Measurements from ENCODE around the gene SLC2A11. TPM values are rescaled to one million over a fixed set of nuclear protein-coding genes. Genes with fewer than 3 reads are reported as not detected.

SLC2A11 gene
- total RNA-seq, 1 donor from 2014 or later = 19.6 TPM

DNA sequence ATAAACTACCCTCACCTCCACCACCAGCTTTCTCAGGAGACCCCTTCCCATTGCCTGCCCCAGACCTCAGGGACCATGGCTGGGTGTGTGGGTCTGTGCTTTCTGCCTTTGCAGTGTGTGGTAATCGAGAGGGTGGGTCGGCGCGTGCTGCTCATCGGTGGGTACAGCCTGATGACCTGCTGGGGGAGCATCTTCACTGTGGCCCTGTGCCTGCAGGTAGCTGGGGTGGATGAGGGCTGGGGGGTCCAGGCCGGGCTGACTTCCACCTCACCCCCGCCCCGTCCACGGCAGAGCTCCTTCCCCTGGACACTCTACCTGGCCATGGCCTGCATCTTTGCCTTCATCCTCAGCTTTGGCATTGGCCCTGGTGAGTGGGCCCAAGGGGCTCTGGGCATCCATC is 26.0 kb downstream of the SLC2A11 start:
- no peaks in the 10 kb centered on the region for H3K27me3 Mint-ChIP-seq (ENCODE audit: low read depth, unreplicated experiment)
- no peaks in the 10 kb centered on the region for H4K20me1 ChIP-seq (ENCODE audit: insufficient read depth, low read length)
- H3K79me2 ChIP-seq (ENCODE audit: insufficient read depth, low read length) = no peaks in the 10 kb centered on the region
- no peaks in the 10 kb centered on the region for H3K9me3 Mint-ChIP-seq (ENCODE audit: unreplicated experiment)
- no peak overlapping the region for H3K27ac Mint-ChIP-seq (ENCODE audit: unreplicated experiment)
- no peak overlapping the region for H3K27ac ChIP-seq (ENCODE audit: low read depth, low read length)
- TF ChIP-seq CTCF (IDR thresholded peaks at IDR 0.05; ENCODE audit: insufficient read depth, low read depth, low read length) (no peak), EZH2 (IDR thresholded peaks at IDR 0.05; ENCODE audit: insufficient read depth, low read length) (no peak)
- no peak for FAIRE-seq
- H3K4me3 ChIP-seq (ENCODE audit: insufficient read depth, low read depth, low read length) = no peak overlapping the region
- H3K36me3 ChIP-seq (ENCODE audit: insufficient read depth, low read length) = no peaks in the 10 kb centered on the region
- peaks cover 12% of the 10 kb centered on the region for H3K36me3 Mint-ChIP-seq (ENCODE audit: low read depth, unreplicated experiment)
- H3K4me1 Mint-ChIP-seq (ENCODE audit: low read depth, unreplicated experiment) = peaks cover 4% of the 10 kb centered on the region
- no peaks in the 10 kb centered on the region for H3K27me3 ChIP-seq (ENCODE audit: insufficient read depth, low read length)
- no peak overlapping the region for H3K9ac ChIP-seq (ENCODE audit: low read length)
- peaks cover 7% of the 10 kb centered on the region for H3K4me1 ChIP-seq (ENCODE audit: insufficient read depth, low read length)
- no peak overlapping the region for H3K4me2 ChIP-seq (ENCODE audit: low read length)
- H2AFZ ChIP-seq (ENCODE audit: low read depth, low read length) = no peak overlapping the region
- H3K9me3 ChIP-seq (ENCODE audit: insufficient read depth, low read depth, low read length) = no peaks in the 10 kb centered on the region
- no peak overlapping the region for H3K4me3 Mint-ChIP-seq (ENCODE audit: unreplicated experiment)
- DNase-seq (ENCODE audit: low read depth) = no peak

- no peaks in the 10 kb centered on the region for H3K36me3 ChIP-seq (ENCODE audit: insufficient read depth, low read length)
- TF ChIP-seq EZH2 (IDR thresholded peaks at IDR 0.05; ENCODE audit: insufficient read depth, low read length) (no peak), CTCF (IDR thresholded peaks at IDR 0.05; ENCODE audit: insufficient read depth, low read depth, low read length) (no peak)
- H3K9ac ChIP-seq (ENCODE audit: low read length) = no peak overlapping the region
- no peak for FAIRE-seq
- H3K4me3 ChIP-seq (ENCODE audit: insufficient read depth, low read depth, low read length) = no peak overlapping the region
- peaks cover 10% of the 10 kb centered on the region for H3K4me1 ChIP-seq (ENCODE audit: insufficient read depth, low read length)
- H2AFZ ChIP-seq (ENCODE audit: low read depth, low read length) = no peak overlapping the region
- no peaks in the 10 kb centered on the region for H3K79me2 ChIP-seq (ENCODE audit: insufficient read depth, low read length)
- peaks cover 5% of the 10 kb centered on the region for H3K4me1 Mint-ChIP-seq (ENCODE audit: low read depth, unreplicated experiment)
- DNase-seq (ENCODE audit: low read depth) = no peak
- no peak overlapping the region for H3K27ac Mint-ChIP-seq (ENCODE audit: unreplicated experiment)
- H3K9me3 Mint-ChIP-seq (ENCODE audit: unreplicated experiment) = no peaks in the 10 kb centered on the region
- H3K4me3 Mint-ChIP-seq (ENCODE audit: unreplicated experiment) = no peak overlapping the region
- no peak overlapping the region for H3K27ac ChIP-seq (ENCODE audit: low read depth, low read length)
- no peaks in the 10 kb centered on the region for H3K27me3 Mint-ChIP-seq (ENCODE audit: low read depth, unreplicated experiment)
- H3K9me3 ChIP-seq (ENCODE audit: insufficient read depth, low read depth, low read length) = no peaks in the 10 kb centered on the region
- no peaks in the 10 kb centered on the region for H4K20me1 ChIP-seq (ENCODE audit: insufficient read depth, low read length)
- H3K4me2 ChIP-seq (ENCODE audit: low read length) = no peak overlapping the region
- no peaks in the 10 kb centered on the region for H3K27me3 ChIP-seq (ENCODE audit: insufficient read depth, low read length)
- H3K36me3 Mint-ChIP-seq (ENCODE audit: low read depth, unreplicated experiment) = peaks cover 12% of the 10 kb centered on the region
These were observed 26.5 kb downstream of the SLC2A11 start for GRCh38 chr22:23884140-23884539.

DNA sequence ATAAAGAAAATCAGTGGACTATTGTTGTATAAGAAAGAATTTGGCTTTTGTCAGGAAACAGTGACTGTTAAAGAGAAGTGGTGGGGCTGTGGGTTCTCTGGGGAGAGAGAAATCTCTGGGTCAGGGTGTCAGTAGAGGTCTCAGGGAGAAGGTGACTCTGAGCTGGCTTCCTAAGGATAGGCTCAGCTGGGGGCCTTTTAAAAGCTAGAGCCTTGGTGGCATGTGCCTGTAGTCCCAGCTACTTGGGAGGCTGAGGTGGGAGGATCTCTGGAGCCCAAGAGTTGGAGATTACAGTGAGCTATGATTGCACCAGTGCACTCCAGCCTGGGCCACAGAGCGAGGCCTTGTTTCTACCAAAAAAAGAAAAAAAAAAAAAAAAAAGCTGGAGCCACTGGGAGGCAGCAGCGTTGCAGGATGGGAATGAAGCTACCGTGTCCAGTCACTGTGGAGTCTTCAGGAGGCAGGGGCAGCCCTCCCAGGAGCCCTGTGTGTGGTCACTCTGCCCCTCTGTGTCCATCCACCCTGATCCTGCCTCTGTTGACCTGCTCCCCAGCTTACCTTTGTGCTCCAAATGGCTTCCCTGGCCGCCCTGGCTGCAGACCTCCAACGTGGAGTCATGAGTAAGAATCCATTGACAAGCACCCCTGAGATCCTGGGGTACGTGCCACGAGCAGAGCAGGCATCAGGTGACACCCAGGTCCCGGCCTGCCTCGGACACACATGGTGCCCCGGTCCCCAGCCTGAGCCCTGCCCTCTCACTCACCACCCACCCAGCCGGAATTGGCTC is 31.1 kb downstream of the SLC2A11 start:
- Mint-ChIP-seq H3K27me3 (ENCODE audit: low read depth, unreplicated experiment) (peaks cover 2% of the 10 kb centered on the region), H3K36me3 (ENCODE audit: low read depth, unreplicated experiment) (peaks cover 1% of the 10 kb centered on the region), H3K27ac (ENCODE audit: unreplicated experiment) (peak overlapping the region; percentile 94), H3K4me1 (ENCODE audit: low read depth, unreplicated experiment) (peaks cover 14% of the 10 kb centered on the region), H3K9me3 (ENCODE audit: unreplicated experiment) (no peaks in the 10 kb centered on the region), H3K4me3 (ENCODE audit: unreplicated experiment) (peak overlapping the region; percentile 29)
- peaks cover 15% of the 10 kb centered on the region for H3K4me1 ChIP-seq (ENCODE audit: insufficient read depth, low read length)
- no peak overlapping the region for H3K4me3 ChIP-seq (ENCODE audit: insufficient read depth, low read depth, low read length)
- FAIRE-seq = peak; percentile 43
- peak overlapping the region; percentile 43 for H2AFZ ChIP-seq (ENCODE audit: low read depth, low read length)
- no peak for DNase-seq (ENCODE audit: low read depth)
- no peaks in the 10 kb centered on the region for H3K79me2 ChIP-seq (ENCODE audit: insufficient read depth, low read length)
- H3K36me3 ChIP-seq (ENCODE audit: insufficient read depth, low read length) = no peaks in the 10 kb centered on the region
- peak overlapping the region; percentile 66 for H3K27ac ChIP-seq (ENCODE audit: low read depth, low read length)
- peak overlapping the region; percentile 58 for H3K9ac ChIP-seq (ENCODE audit: low read length)
- peak overlapping the region; percentile 24 for H3K4me2 ChIP-seq (ENCODE audit: low read length)
- H3K27me3 ChIP-seq (ENCODE audit: insufficient read depth, low read length) = no peaks in the 10 kb centered on the region
- H3K9me3 ChIP-seq (ENCODE audit: insufficient read depth, low read depth, low read length) = no peaks in the 10 kb centered on the region
- no peaks in the 10 kb centered on the region for H4K20me1 ChIP-seq (ENCODE audit: insufficient read depth, low read length)
- TF ChIP-seq EZH2 (IDR thresholded peaks at IDR 0.05; ENCODE audit: insufficient read depth, low read length) (no peak), CTCF (IDR thresholded peaks at IDR 0.05; ENCODE audit: insufficient read depth, low read depth, low read length) (peak; percentile 6)

All from astrocyte (in vitro differentiated cells and primary cell).